ENCODE measurements around the gene LNPEP. TPM values are rescaled to one million over a fixed set of nuclear protein-coding genes. Genes with fewer than 3 reads are reported as not detected.

The LNPEP gene
- total RNA-seq, 6 experiments from 2014 or later = 20.2 to 23.9 (median 22.6) TPM

GRCh38 chr5:97021416-97021815 is 85.5 kb downstream of the LNPEP start:
- Mint-ChIP-seq H3K9me3 (no peaks in the 10 kb centered on the region), H3K27me3 (ENCODE audit: insufficient read depth) (no peaks in the 10 kb centered on the region), H3K4me1 (ENCODE audit: low read depth) (peaks cover 10% of the 10 kb centered on the region), H3K36me3 (ENCODE audit: low read depth) (peaks cover 10% of the 10 kb centered on the region), H3K27ac (no peak overlapping the region), H3K4me3 (no peak overlapping the region)
- TF ChIP-seq, protein P1, sequence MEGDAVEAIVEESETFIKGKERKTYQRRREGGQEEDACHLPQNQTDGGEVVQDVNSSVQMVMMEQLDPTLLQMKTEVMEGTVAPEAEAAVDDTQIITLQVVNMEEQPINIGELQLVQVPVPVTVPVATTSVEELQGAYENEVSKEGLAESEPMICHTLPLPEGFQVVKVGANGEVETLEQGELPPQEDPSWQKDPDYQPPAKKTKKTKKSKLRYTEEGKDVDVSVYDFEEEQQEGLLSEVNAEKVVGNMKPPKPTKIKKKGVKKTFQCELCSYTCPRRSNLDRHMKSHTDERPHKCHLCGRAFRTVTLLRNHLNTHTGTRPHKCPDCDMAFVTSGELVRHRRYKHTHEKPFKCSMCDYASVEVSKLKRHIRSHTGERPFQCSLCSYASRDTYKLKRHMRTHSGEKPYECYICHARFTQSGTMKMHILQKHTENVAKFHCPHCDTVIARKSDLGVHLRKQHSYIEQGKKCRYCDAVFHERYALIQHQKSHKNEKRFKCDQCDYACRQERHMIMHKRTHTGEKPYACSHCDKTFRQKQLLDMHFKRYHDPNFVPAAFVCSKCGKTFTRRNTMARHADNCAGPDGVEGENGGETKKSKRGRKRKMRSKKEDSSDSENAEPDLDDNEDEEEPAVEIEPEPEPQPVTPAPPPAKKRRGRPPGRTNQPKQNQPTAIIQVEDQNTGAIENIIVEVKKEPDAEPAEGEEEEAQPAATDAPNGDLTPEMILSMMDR (IDR thresholded peaks at IDR 0.05) = no peak
- no peak for DNase-seq

GRCh38 chr5:97022898-97023297 is 87.0 kb downstream of the LNPEP start:
- no peak overlapping the region for H3K27ac Mint-ChIP-seq
- TF ChIP-seq, protein P1 (IDR thresholded peaks at IDR 0.05) = no peak
- no peaks in the 10 kb centered on the region for H3K27me3 Mint-ChIP-seq (ENCODE audit: insufficient read depth)
- peaks cover 13% of the 10 kb centered on the region for H3K4me1 Mint-ChIP-seq (ENCODE audit: low read depth)
- peaks cover 11% of the 10 kb centered on the region for H3K36me3 Mint-ChIP-seq (ENCODE audit: low read depth)
- no peaks in the 10 kb centered on the region for H3K9me3 Mint-ChIP-seq
- no peak for DNase-seq
- no peak overlapping the region for H3K4me3 Mint-ChIP-seq

- DNase-seq = no peak
- H3K27me3 Mint-ChIP-seq (ENCODE audit: insufficient read depth) = no peaks in the 10 kb centered on the region; the same call in 1 of the 2 replicates
- TF ChIP-seq, protein P1 (IDR thresholded peaks at IDR 0.05) = no peak
- no peak overlapping the region for H3K27ac Mint-ChIP-seq
- no peaks in the 10 kb centered on the region for H3K9me3 Mint-ChIP-seq
- peaks cover 6% of the 10 kb centered on the region; the same call in 1 of the 2 replicates for H3K4me1 Mint-ChIP-seq (ENCODE audit: low read depth)
- peaks cover 17% of the 10 kb centered on the region for H3K36me3 Mint-ChIP-seq (ENCODE audit: low read depth)
- H3K4me3 Mint-ChIP-seq = no peak overlapping the region
Observed at GRCh38 chr5:97026721-97027120, 90.8 kb downstream of the LNPEP start.

DNA sequence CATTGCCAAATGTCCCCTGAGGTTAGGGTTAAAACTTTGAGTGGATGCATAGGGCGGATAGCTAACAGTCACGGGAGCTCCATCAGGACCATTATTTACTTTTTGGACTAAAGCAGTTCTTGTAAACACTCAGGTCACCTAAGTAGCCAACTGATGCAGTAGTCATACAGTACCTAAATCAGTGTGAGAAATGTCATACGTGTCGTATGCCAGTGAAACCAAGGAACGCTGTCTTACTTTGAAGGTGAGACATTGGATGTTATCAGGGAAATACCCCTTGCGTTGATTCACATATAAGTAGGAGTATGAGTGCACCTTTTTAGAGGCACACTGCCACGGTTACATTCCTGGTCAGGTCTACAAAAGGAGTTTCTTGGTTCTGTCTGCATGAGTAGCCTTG is 101.9 kb downstream of the LNPEP start:
- H3K4me1 Mint-ChIP-seq (ENCODE audit: low read depth) = no peaks in the 10 kb centered on the region
- no peak overlapping the region for H3K4me3 Mint-ChIP-seq

DNA sequence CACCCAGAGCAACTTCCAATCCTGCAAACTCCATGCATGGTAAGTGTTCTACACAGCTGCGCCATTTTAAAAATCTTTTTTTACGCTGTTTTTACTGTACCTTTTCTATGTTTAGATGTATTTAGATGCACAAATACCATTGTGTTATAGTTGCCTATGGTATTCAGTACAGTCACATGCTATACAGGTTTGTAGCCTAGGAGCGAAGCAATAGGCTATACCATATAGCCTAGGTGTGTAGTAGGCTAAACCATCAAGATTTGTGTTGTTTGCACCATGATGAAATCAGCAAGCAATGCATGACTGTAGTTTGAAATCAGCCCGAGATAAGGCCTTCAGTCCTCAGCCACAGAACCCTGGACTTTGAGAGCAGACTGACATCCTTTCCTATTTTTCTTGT is 105.4 kb downstream of the LNPEP start:
- Mint-ChIP-seq H3K4me1 (ENCODE audit: low read depth) (peaks cover 4% of the 10 kb centered on the region; the same call in 1 of the 2 replicates), H3K27me3 (ENCODE audit: insufficient read depth) (peaks cover 7% of the 10 kb centered on the region; the same call in 1 of the 2 replicates), H3K36me3 (ENCODE audit: low read depth) (no peaks in the 10 kb centered on the region), H3K4me3 (no peak overlapping the region), H3K9me3 (no peaks in the 10 kb centered on the region), H3K27ac (no peak overlapping the region)
- no peak for DNase-seq
- TF ChIP-seq, protein P1 (IDR thresholded peaks at IDR 0.05) = no peak

More for the DNA sequence above, 101.9 kb downstream of the LNPEP start:
- no peak for DNase-seq
- H3K9me3 Mint-ChIP-seq = no peaks in the 10 kb centered on the region
- TF ChIP-seq, protein P1 (IDR thresholded peaks at IDR 0.05) = no peak
- no peak overlapping the region for H3K27ac Mint-ChIP-seq
- no peaks in the 10 kb centered on the region for H3K36me3 Mint-ChIP-seq (ENCODE audit: low read depth)
- H3K27me3 Mint-ChIP-seq (ENCODE audit: insufficient read depth) = peaks cover 3% of the 10 kb centered on the region; the same call in 1 of the 2 replicates

DNA sequence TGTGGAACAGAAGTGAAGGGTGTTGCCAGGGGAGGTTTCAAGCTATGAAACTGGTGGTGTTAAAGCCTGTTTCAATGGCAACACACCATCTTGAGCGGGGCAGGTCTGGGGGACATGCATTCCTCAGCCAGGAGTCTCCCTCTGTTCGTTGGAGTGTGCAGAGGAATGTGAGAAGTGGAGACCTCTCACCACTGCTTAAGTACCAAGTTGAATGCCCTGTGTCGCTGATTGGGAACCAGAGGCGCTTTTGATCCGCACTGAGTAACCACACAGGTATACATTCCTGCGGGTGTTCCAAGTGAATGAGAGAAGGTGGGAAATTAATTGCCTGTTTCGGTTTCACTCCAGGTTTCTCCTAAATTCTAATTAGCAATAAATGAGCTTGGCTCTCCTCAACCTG is 107.1 kb downstream of the LNPEP start:
- TF ChIP-seq, protein P1 (IDR thresholded peaks at IDR 0.05) = no peak
- no peak for DNase-seq
- Mint-ChIP-seq H3K36me3 (ENCODE audit: low read depth) (no peaks in the 10 kb centered on the region), H3K27me3 (ENCODE audit: insufficient read depth) (peaks cover 12% of the 10 kb centered on the region), H3K4me3 (no peak overlapping the region), H3K9me3 (no peaks in the 10 kb centered on the region), H3K27ac (no peak overlapping the region), H3K4me1 (ENCODE audit: low read depth) (peaks cover 9% of the 10 kb centered on the region; the same call in 1 of the 2 replicates)

Measured in HFFc6 (cell line).